SIG-M5 treated with dmso at 0.1 percent for 504 hours (cell line): Measurements from ENCODE around the gene STXBP6.
"Not testable (repeated sequence)": the region's sequence is repeated elsewhere in the genome, so short reads cannot be mapped to it uniquely, and the experiment has no call there.

ENCODE experiments used
- DNase-seq: peaks from one replicate; lab custom pipeline; 2025; ENCODE audit not compliant: unreplicated experiment; lab: John Stamatoyannopoulos, UW

The STXBP6 gene

DNA sequence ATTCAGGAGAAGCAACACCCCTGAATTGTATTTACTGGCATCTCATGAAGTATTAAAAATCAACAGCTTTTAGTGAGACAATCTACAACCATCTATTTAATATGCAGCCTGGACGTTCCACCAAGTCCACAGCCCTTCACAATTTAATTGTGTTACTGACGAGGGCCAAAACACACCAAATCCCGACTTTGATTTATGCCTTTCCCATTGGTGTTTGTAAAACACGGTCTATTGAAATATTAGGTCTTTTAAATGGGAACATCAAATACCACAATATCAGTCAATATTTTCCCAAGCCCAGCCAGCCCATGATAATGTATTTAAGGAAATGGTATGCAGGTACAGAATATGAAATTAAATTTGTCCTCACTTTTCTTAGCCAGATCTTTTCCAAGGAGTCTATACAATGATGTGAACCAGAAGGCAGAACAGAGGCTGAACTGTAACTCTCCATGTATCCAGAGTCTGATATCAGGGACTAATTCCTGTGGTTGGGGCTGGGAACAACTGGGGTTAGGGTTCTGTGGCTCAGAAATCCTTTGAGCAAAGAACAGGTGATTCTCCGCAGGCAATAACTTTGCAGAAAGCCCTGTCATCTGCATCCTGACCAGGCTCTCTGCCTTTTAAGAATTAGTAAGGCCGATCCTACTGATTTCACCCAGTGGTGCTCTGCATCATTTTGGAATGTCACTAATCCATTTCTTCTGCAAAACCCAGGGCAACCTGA lies 236.7 kb downstream of the STXBP6 start:
- no peak for DNase-seq

DNA sequence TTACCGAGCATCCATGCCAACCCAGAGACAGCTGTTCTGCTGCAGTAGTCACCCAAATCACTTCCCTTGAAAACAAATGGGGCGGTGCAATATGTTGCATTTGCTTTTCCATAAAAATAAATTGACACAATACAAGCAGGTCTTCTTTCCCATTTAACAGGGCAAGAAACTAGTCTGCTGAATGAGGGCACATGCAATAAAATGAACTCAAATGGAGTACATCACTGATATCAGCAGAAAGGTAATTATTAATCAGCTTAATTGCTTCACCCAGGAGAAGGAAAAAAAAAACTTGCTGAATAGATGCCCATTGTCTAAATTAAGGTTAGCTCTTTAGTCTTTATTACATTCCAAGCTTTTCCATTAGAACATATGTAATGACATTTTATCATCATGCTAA lies 240.8 kb downstream of the STXBP6 start:
- no peak for DNase-seq

DNA sequence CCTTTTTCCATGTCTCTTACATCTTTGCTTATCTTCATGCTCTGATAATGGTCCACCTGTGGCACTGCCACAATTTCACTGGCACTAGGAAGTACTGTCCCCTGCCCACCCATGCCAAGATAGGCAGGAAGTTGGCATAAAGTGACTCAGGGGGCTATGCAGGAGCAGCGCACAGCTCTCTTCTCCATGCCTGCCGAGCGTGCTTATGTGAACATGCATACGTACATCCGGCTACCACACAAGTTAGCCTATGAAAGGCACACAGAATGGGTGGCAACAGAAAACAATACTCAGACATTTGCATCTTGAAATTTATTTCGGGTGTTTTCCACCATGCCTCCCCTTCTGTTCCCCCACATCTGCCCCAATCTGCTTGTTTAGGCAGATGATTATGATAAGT lies 241.5 kb downstream of the STXBP6 start:
- no peak for DNase-seq

DNA sequence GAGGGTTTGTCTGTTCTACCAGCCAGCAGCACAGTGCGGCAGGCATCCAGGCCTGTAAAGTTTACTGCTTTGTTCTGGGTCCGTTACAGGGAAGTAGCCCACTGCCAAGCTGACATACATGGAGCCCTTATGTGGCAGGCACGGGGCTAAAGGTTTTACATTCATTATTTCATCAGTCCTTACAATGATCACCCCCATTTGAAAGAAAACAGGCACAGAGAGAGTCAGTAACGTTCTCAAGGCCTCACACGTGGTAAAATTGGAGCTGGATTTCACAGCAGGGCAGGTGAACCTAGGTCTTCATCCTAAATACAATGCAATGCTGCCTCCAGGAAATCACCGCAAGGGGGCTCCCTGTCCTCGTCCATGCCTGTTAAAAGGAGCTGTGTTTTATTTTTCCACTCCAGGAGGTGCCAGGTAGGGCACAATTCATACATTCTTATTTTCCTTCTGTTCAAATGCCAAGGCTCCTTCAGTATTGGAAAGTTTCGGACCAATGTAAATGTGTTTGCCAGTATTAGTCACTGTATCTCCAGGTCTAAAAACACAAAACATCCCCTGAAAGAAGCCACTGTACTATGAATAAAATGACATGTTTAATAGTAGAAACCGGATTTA lies 243.8 kb downstream of the STXBP6 start:
- peak; percentile 31 for DNase-seq

DNA sequence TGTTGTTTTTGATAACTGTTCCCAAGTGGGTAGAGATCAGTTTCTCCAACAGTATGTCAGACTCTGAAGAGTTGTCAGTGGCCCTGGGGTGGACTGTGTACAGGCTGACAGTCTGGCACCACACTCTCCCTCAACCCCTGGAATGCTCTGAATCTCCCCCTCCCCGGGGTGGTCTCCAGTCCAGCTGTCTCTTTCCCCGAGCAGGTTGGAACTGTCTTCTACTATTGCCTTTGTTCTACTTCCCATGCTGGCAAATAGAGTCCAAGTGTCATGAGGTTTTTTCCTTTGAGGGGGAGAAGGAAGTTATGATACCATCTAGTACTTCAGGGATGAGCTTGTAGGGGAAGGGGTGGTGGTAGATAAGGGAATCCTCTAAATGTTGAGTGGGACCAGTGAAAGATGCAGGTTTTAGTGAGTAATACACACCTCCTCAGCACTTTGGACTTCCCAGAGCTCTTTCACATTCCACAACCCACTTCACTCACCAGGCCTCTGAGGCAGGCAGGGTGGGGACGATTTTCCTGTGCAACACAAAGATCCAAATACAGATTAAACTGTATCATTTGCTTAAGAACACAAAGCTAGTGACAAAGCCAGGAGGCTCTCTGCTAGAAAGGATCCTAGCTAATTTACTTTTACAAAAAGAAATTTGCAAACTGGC lies 245.3 kb downstream of the STXBP6 start:
- no peak for DNase-seq

DNA sequence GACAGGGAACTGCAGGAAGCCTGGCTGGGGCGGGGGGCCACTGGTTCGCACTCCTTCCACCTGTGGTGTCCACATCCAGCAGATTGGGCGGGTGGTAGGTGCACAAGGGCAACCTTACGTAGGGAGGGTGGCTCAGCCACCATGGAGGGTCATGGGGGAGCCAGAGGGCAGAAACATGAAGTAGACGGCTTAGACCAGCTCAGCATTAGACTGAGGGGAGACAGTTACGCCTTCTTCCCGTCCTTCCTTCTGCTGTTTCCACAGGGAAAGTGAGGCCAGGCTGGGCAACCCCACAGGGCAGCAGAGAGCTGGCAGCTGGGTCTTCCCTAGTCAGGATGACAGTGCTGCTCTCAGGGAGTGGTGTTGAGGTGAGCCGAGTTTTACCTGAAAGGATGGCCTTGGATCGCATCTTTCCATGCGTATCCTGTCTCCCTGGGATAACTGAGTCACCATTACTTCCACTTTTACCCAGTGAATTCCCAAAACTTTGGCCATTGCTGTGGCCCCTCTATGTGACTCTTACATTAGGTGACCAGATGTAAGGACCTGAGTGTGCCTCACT lies 245.9 kb downstream of the STXBP6 start:
- no peak for DNase-seq

DNA sequence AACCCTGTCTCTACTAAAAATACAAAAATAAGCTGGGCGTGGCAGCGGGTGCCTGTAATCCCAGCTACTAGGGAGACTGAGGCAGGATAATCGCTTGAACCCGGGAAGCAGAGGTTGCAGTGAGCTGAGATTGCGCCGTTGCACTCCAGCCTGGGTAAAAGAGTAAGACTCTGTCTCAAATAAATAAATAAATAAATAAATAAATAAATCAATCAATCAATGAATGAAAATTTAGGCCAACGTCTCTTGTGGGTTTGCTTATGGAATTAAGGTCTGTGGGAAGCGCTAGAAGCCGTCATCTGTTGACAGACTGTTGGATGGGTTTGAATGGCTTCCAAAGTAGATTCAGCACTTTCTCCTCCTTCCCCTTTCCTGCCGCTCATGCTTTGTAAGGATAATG lies 246.5 kb downstream of the STXBP6 start:
- DNase-seq: not testable (repeated sequence)

DNA sequence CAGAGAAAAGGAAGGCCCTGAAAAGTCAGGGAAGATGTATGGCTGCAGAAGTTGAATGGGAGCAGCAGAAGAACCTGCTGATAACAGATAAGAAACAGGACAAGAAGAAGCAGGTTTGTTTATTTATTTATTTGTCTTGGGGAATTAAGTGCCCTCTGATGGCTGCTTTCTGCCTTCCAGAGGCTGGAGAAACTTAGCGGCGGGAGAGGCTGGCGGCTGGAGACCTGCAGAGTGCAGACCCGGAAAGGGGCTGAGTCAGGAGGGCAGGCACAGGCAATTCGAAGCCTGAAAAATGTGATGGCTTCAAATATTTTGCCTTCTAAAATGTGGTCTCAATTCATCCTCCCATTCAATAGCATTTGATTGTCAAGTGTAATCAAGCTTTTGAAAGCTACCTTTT lies 247.7 kb downstream of the STXBP6 start:
- no peak for DNase-seq

DNA sequence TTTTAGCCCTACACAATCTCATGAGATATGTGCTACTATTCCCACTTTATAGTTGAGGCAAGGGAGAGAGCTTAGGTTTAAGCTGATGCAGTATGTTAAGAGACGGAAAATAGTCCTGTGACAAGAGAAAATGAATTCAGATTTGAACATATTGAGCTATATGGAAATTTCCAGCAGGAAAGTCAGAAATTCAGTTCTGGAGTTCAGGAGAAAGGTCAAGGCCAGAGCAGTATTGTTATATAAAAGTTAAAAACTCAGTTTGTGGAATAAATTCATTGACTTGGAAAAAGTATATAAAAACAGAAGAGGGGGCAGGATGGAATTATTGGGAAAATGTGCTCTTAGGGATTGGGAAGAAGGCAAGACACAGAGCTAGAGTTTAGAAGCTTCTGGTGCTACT lies 248.9 kb downstream of the STXBP6 start:
- DNase-seq: no peak

DNA sequence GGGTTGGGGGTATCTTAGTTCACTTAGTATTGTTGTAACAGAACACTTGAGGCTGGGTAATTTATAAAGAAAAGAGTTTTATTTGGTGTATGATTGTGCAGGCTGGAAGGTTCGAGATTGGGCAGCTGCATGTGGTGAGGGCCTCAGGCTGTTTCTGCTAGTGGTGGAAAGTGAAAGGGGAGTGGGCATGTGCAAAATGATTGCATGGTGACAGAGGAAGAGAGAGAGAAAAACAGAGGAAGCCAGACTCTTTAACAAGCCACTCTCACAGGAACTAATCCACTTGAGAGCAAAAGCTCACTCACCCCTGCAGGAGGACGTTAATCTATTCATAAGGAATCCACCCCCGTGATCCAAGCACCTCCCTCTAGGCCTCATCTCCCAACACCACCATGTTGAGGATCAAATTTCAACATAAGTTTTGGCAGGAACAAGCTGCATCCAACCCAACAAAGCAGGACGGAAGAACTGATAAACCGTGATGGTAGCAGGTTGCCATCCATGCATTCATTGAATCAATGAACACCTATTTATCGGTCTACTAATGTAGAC lies 251.0 kb downstream of the STXBP6 start:
- DNase-seq: no peak

DNA sequence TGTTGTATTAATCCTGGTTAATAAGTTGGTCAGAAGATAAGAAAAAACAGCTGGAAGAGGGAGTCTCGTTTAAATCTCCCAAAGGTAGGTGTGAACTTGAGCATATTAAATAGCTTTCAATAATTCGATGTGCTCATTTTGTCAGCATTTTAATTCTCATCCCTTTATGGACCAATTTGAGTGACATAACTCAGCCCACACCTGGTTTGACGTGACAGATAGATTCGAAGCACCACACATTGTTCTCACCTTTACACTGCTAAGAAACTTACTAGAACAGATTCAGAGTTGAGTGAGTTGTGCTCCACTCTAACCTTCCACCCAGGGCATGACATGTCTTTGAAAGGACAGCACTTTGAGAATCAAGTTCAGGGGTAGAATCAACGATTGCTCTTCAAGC lies 254.5 kb downstream of the STXBP6 start:
- no peak for DNase-seq

DNA sequence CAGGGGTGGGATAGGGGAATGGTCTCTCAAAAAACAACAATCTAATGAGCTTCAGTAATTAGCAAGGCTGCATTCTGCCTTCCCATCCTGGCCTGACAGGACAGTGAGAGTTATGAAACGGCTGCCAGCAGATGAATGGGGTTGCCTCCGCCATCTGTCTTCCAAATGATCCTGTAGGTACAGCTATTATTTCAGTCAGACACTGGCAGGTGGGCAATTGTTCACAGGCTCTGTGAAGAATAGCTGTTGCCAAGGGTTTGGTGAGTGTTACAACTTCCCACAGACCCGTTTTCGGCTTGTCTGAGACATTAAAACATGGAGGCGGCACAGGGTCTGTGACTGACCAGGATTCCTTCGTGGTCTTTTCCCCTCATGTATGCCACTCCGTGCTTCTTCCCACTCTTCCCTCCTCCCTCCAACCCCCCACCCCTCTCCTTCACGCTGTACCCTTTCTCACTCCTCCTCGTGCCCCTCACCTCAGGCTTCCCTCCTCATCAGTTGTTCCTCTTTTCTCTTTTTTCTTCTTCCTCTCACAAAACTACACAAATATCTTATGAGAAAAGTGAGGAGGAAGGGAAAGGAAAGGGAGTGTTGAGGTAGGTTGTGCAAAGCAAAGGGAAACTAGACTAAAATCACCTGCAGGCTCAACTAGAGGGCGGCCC lies 255.2 kb downstream of the STXBP6 start:
- DNase-seq: no peak

DNA sequence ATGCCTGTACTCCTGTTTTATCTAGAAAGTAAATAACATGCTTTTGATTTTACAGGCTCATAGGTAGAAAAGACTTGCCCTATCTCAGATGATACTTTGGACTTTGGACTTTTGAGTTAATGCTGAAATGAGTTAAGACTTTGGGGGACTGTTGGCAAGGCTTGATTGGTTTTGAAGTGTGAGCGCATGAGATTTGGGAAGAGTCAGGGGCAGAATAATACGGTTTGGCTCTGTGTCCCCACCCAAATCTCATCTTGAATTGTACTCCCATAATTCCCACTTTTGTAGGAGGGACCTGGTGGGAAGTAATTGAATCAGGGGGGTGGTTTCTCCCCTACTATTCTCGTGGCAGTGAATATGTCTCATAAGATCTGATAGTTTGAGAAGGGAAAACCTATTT lies 259.8 kb downstream of the STXBP6 start:
- no peak for DNase-seq

DNA sequence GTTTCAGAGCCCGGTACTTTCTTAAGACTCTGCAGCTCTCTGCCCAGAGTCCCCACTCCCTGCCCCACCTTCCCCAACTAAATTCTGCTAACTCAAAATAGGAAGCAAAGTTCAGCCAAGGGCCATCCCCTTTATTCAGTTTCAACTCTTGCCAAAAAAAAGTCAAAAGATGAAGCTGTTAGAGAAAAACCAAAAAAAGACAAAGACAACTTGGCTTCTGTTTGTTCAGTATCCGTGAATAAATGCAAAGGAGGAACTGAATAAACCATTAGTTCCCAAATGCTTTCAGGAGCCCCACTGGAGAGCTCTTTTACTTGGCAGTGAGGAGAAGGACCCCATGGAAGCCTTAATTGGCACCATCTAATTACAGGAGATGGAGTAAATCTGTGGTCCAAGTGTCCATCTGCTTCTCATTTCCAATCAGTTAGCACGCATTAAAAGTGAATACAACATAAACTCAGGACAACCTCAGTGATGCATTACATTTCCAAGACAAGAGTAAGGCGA lies 260.5 kb downstream of the STXBP6 start:
- DNase-seq: no peak

DNA sequence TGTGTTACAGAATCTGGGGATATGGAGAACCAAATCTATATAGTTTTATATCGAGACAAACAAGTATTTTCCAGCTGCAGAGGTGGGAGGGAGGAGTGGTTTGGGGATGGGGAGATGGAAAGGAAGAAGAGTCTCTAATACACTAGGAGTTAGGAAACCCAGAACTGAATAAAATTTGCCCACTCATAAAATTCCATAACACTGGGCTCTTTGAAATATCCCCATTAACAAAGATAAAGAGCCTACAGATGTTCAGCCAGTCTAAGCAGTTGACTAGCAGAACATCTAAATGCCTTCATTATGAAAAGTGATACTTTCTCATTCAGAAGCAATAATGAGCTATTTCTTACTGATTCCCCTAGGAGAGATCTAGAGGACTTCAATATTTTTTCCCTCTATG lies 264.2 kb downstream of the STXBP6 start:
- DNase-seq: no peak

DNA sequence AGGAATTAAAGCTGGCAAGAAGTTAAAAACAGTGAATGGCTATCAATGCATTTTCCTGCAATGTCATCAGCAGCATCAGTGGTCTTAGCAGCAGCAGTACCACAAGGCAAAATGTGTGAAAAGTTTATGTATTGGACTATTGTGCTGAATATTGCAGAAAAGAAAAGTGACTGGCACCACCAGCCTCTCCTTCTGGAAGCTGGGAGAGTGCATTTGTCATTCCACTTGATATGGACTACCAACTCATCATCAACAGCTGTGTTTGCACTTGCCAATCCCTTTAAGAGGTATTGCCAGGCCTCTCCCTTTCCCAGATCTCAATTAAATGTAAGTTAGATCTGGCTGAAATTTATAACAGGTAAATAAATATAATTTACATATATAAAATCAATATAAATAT lies 265.0 kb downstream of the STXBP6 start:
- DNase-seq: no peak

DNA sequence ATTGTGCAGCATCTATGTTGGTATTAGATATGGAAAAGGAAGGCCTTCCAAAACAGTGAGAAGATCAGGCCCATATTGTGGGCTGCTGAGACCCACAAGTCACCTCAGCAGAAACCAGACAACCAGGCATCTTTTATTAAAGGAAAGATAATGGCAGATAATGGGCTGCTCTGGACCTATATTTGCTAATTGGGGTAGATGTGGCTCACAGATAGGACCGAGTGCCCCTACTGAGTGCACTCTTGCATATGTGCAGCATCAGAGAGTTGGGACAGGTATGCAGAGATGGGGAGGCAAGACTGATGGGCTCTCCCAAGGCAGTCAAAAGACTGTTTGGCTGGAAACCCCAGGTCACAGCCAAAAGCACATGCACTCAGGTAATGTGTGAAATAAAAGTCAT lies 266.2 kb downstream of the STXBP6 start:
- no peak for DNase-seq

DNA sequence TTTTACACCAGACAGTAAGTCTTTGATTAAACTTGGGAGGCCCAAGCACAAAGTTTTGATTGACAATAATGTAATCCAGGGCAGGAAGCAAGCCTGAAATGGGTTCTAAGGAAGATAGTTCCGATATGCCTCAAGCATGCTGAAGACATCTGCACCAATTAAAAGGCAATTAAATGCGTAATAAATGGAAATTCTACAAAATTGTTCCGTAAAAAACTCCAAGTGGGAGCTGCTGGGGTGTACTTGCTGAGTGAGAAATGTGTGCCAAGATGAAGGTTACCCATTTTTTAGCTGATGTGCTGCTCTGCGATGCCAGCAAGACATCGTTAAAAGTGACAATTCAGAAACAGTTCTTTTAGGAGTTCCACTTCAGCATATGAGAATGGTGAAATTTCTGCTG lies 269.7 kb downstream of the STXBP6 start:
- no peak for DNase-seq

DNA sequence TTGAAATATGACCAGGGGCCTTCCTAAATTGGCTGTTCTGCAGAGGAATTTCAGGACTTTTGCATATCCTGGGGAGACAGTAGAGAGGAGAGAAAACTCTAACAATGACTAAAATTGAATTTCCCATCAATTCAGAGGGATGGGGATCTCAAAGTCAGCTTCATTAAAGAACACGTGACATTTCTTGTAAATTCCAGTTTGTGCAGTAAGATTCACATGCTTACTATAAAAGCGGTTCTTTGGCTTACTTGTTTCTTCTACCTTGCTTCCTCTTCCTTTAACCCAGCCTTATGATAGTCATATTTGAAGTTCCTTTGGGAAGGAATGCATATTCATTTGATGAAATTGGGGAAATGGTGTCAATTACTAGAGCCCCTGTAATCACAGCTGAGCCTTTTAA lies 272.3 kb downstream of the STXBP6 start:
- no peak for DNase-seq

DNA sequence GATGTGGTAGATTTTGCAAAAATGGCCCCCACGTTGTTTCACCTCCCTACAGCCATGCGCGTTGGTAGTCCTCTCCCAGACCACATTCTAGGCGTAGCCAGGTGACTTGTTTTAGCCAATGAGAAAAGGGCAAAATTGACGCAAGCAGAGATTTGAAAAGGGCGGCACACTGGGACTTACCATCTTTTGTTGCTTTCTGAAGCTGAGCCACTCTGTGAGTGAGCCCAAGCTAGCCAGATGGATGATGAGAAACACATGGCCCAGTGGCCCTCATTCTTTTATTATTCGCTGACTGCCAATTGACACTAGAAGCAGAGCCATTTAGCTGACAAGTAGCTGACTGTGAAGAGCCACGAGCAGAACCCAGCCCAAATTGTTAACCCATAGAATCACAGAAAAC lies 274.0 kb downstream of the STXBP6 start:
- DNase-seq: no peak
